A172 (cell line): ENCODE results near the gene MED22. TPM values are rescaled to one million over a fixed set of nuclear protein-coding genes. Genes with fewer than 3 reads are reported as not detected.
"Not testable (repeated sequence)": the region's sequence is repeated elsewhere in the genome, so short reads cannot be mapped to it uniquely, and the experiment has no call there.

ENCODE experiments used
- DNase-seq: peaks from one replicate; pipeline ENCODE4 v3.0.0-alpha.2; 2015; ENCODE audit warnings: low spot score
- total RNA-seq: library from RNA; depleted of rRNA; stranded (reverse); fragments of >200 nt; shearing (Covaris generic); gene quantifications from 2 replicates; pipeline ENCODE4 v1.2.3, GENCODE V29; 2014; rRNA removed

The MED22 gene
- 17.9 and 30.0 TPM in 2 replicates for total RNA-seq

GRCh38 chr9:133347985-133348717 is at the start of gene MED22, which contains the start of gene RPL7A:
Gene MED22 (minus strand): TSS chr9:133348131. CDS start chr9:133346662, 1,469 bp downstream.
Gene RPL7A (plus strand): TSS chr9:133348218. CDS start chr9:133348244, 26 bp downstream.
- peak; percentile 97 for DNase-seq

- no peak for DNase-seq
These were observed 49.4 kb upstream of the MED22 start for GRCh38 chr9:133397370-133397769.

- DNase-seq = no peak
These were observed 49.0 kb upstream of the MED22 start for GRCh38 chr9:133396952-133397351.

- no peak for DNase-seq
These were observed 46.8 kb upstream of the MED22 start for GRCh38 chr9:133394687-133395271.

- no peak for DNase-seq
These were observed 45.5 kb upstream of the MED22 start for GRCh38 chr9:133393399-133393798.

- not testable (repeated sequence) for DNase-seq
These were observed 44.4 kb upstream of the MED22 start for GRCh38 chr9:133392308-133392707.

- DNase-seq = not testable (repeated sequence)
These were observed 43.5 kb upstream of the MED22 start for GRCh38 chr9:133391449-133391848.

- DNase-seq = no peak
These were observed 42.8 kb upstream of the MED22 start for GRCh38 chr9:133390713-133391112.

- no peak for DNase-seq
These were observed 41.6 kb upstream of the MED22 start for GRCh38 chr9:133389562-133389961.

GRCh38 chr9:133389025-133389557 is 41.2 kb upstream of the MED22 start:
- DNase-seq = no peak

- no peak for DNase-seq
These were observed 39.7 kb upstream of the MED22 start for GRCh38 chr9:133387680-133388079.

GRCh38 chr9:133386338-133386737 is 38.4 kb upstream of the MED22 start:
- DNase-seq = no peak

- DNase-seq = no peak
These were observed 37.5 kb upstream of the MED22 start for GRCh38 chr9:133385452-133385851.

GRCh38 chr9:133384736-133385321 is 36.9 kb upstream of the MED22 start:
- DNase-seq = no peak

GRCh38 chr9:133383438-133383837 is 35.5 kb upstream of the MED22 start:
- DNase-seq = no peak

GRCh38 chr9:133382507-133383141 is 34.7 kb upstream of the MED22 start:
- no peak for DNase-seq

GRCh38 chr9:133380734-133381133 is 32.8 kb upstream of the MED22 start:
- no peak for DNase-seq

GRCh38 chr9:133379153-133380086 is 31.5 kb upstream of the MED22 start:
- no peak for DNase-seq

- no peak for DNase-seq
These were observed 30.6 kb upstream of the MED22 start for GRCh38 chr9:133378408-133378962.

- DNase-seq = peak; percentile 33
These were observed 29.8 kb upstream of the MED22 start for GRCh38 chr9:133377721-133378216.
